Eye (tissue), 1 donor: ENCODE data around the gene PRKAR2A.
"Not testable (repeated sequence)": the region's sequence is repeated elsewhere in the genome, so short reads cannot be mapped to it uniquely, and the experiment has no call there.

Experiments used
- DNase-seq: peaks from one replicate; pipeline ENCODE4 v3.0.0-alpha.2; 2015

Gene PRKAR2A

DNA sequence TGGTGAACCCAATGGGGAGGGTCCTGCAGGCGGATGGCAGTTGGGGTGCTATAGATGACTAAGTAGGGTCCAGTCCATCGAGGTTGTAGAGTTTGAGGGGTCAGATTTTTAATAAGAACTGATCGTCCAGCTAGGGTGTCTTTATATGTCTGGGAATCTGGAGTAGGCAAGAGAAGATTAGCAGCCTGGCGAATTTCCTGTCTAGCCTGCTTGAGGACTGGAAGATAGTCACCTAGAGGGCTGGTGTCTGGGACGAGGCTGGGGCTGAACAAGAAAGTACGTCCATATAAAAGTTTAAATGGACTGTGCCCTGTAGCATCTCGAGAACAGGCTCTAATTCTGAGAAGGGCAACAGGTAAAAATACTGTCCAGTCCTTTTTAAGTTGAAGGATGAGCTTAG, 123.9 kb downstream of the PRKAR2A start:
- DNase-seq: no peak

DNA sequence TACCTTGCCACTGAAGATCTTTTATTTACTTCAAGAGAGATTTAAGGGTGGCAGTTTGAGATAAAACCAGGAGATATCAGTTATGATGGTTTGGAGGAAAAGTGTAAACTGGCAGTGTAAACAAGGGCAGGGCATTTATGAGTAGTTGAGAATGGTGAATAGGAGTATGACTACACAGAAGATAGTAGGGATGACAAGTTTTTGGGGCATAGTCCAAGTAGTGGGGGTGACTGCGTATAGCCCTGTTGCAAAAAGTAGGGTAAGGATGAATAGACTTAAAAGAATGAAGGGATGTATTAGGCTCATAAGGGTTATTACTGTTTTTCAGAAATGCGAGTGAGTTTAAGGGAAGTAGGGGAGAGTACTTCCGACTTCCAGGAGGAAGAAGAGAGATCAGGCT, 124.4 kb downstream of the PRKAR2A start:
- DNase-seq: not testable (repeated sequence)

DNA sequence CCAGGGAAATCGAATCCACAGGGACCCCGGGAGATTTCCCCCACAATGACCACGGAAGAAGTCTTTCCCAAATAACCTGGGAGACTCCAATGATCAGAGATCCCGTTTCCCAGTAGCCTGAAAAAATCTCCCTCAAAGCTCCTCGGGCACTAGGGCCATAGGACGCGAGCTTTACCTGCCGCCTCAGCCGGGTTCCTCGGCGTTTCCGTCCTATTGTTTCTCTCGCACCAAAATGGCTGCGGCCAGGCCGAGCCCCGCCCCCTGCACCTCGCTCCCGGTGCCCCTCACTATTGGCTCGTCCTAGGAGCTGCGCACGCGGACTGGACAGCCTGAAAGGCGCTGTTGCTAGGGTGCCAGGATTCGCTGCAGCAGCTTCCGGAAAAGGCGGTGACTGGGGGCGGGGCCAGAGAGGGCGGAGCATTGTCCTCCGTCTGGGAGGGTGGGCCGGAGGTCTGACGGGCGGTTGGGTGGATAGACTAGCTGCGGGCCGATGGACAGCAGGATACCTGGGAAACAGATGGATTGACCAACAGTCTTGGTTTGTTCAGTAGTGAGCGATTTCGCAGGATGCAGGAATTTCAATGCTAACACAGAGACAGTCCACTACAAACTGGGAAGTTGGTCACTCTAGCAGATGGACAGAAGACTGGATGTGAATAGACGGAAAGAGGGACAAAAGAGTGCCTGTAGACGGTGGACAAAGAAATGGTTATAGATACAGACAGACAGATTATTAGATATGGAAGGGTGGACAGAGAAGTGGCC, 130.5 kb downstream of the PRKAR2A start, which contains the start of gene IP6K2:
TSS of gene IP6K2 (minus strand) at position 240 of the 765 bp plus-strand sequence. CDS start 21,930 bp downstream, outside the sequence.
- DNase-seq: peak; percentile 99

DNA sequence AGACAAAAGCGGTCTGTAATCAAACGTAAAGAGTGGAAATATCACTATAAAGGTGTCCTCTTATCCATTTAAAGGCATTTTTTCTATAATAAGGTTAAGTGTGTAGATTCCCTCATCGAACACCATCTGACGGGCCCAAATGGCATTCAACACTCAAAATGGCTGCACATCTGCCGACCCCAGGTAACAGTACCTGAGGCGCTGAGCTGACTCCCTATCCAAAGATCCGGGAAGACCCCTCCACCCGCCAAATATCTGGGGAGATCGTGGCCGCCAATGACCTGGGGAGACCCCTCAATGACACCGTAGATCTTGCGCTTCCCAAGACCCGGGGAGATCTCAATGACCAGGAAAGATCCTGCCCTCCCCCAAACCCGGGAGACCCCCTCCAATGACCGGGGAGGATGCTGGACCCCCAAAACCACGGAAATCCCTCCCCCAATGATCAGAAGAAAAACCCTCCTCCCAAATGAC, 131.1 kb downstream of the PRKAR2A start:
- peak; percentile 76 for DNase-seq

DNA sequence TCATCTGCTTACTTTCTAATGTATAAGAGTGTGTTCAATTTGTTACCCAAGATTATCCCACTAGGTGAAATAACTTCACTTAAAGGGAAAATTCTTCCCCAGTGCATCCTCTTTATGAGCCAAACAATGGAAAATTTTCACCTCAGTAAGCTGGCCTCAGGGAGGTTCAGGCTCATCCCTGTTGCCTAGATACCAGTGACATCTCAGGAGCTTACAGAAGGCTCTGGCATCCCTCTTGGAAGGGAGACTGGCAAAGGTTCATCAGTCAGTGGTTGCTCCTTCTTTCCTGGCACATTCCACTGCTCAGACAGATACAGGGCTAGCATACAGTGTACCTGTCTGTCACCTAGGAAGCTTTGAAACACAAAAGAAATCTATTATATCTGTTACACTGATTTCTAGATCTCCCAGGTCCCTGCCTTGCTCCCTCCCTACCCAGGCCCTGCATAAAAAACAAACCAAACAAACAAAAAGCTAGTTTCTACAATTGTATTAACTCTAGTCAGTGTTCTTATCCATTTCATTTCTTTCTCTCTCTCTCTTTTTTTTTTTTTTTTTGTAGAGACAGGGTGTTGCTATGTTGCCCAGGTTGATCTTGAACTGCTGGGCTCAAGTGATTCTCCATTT, 132.4 kb downstream of the PRKAR2A start:
- DNase-seq: peak; percentile 78

DNA sequence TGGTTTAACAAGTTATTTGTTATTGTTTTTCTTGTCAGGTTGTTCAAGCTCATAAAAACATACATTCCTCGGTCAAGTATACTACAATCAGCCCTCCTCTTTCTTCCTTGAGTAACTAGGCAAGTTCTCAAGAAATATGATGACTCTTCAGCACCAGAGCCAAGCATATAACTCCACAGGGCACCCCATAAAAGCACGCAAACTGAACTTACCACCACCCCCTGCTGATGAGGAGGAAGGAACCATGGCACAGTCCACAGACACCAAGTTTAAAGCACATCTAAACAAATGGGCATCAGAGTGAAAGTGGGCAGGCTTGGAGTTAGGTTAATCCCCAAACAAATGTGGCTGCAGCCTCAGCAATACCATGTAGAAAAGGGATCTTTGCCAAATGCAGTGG, 135.9 kb downstream of the PRKAR2A start:
- DNase-seq: no peak

DNA sequence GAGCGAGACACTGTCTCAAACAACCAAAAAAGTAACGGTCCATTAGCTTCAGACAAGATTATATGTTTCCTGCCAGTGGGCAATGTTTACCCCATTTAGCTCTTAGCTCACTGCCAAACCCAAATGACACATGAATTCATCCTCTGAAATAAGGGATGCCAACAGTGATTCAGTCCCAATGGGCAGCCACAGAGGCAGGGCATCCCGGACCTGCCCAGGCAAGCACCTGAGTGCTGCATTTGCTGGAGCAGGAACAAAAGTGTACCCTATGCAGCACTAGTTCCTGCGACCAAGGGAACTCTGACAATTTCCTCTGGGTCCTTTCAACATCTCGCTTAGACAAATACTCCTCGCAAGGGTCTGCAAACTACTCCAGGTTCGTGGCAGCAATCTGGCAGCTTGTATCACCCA, 138.6 kb downstream of the PRKAR2A start:
- DNase-seq: no peak

DNA sequence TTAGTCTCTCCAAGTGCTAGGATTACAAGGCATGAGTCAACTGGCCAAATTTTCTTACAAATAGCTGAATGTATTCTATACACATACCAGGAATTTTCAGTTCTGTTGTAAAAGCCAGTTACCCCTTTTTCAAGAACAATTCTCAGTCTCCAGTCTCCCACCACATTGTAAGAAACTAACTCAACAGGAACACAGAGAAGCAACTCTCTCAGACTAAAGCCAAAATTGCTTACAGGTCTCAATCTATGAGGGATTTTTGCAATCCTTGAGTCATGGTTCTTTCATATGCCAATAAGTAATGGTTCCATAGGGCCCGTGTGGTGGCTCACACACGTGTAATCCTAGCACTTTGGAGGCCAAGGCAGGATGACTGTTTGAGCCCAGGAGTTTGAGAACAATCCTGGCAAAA, 139.2 kb downstream of the PRKAR2A start:
- no peak for DNase-seq

DNA sequence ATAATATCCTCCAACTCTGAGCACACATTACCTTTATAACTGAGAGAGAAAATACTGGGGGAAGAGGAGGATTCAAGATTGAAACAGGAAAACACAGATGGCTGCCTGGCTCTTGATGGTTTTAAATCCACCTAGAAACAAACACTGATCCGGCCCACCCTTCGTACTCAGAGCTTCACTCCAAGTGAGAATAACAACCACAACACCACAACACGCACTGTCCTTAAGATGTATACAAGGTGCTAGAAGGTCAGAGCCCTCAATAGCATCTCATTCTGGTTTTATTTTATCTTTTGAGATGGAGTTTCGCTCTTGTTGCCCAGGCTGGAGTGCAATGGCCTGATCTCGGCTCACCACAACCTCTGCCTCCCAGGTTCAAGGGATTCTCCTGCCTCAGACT, 140.5 kb downstream of the PRKAR2A start:
- no peak for DNase-seq

DNA sequence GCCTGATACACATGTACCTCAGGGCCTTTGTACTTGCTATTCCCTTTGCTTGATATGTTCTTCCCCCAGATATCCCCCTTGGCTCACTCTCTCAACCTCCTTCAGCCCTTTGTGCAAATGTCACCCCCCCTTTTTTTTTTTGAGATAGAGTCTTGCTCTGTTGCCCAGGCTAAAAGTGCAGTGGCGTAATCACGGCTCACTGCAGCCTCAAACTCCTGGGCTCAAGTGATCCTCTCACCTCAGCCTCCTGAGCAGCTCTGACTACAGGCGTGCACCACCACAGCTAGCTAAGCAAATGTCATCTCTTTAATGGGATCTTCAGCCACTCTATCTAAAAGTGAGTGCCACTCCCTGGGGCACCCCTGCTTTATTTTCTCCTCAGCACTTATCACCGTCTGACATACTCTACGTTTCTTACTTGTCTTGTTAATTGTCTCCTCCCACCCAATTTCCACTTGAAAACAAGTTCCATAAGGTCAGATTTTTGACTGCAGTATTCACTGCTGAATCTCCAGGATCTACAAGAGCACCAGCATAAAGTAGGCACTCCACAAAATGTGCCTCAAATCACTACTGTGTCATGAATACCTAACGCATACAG, 145.3 kb downstream of the PRKAR2A start:
- no peak for DNase-seq

DNA sequence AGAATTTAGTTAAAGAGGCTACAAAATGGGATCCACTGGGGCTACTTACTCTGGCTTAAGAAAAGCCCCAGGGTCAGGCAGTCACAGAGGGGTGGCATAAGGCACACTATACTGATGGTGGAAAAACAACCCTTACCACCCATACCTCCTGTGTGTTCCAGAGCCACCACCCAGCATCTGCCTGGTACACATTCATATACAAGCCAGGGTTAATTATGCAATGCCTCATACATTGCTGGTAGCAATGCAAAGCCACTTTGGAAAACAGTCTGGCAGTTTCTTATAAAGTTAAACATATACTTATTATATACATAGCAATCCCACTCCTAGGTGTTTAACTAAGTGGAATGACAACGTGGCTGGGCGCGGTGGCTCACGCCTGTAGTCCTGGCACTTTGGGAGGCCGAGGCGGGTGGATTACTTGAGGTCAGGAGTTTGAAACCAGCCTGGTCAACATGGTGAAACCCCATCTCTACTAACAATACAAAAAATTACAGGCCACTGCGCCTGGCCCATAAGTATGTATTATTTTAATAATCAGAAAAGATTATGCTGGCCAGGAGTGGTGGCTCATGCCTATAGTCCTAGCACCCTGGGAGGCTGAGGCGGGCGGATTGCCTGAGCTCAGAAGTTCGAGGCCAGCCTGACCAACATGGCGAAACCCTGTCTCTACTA, 146.8 kb downstream of the PRKAR2A start:
- DNase-seq: no peak

DNA sequence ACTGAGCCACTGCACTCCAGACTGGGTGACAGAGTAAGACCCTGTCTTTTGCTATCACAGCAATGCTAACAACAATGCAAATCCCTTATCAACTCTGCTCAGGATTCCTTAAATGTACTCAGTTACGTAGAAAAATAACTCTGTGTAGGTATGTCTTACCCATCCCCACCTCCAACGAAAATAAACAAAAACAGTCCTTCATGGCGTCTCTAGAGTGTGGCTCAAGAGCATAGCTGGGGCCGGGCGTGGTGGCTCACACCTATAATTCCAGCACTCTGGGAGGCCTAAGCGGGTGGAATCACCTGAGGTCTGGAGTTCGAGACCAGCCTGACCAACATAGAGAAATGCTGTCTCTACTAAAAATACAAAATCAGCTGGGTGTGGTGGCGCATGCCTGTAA, 148.8 kb downstream of the PRKAR2A start:
- DNase-seq: no peak

DNA sequence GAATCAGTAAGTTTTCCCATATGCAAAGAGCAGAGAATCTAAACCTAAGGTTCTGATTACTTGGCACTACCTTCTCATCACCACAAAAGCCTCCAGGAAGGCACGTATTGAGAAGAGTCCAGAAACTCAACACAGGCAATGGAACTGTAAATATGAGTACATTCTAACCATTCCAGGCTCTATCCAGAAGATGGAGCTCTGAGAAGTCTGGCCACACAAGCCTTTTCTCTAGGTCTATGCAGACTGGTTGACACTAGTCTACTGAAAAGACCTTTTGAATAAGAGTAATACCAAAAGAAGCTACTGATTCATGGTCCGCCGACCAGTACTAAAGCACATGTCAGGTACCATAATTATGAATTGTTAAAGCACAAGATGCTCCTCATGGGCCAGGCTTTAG, 149.7 kb downstream of the PRKAR2A start:
- DNase-seq: no peak

DNA sequence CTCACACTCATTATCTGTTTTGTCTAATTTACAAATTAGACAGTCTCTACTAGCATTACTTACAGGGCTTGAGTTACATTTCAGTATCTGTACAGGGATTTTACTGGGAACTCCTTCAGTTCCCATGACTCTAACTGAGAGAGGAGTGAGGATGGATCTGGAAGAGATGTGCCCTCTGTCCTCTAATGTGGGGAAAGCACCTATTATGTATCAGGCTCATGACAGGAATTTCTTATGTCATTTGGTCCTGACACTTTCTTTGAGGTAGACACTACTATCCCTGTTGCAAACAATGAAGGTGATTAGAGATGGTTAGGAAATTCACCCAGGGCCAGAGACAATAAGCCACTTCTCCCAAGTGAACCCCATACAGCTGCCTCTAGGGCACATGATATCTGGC, 151.1 kb downstream of the PRKAR2A start:
- no peak for DNase-seq
